ENCODE results near the gene SLC25A23. TPM values are rescaled to one million over a fixed set of nuclear protein-coding genes. Genes with fewer than 3 reads are reported as not detected.

Gene SLC25A23
- total RNA-seq, 1 experiment from 2014 or later, result 42.9 TPM

- no peak overlapping the region for H2AK5ac ChIP-seq (ENCODE audit: insufficient read length, low read length)
- H3K4ac ChIP-seq (ENCODE audit: low read depth, low read length), result no peak overlapping the region
- H2BK12ac ChIP-seq (ENCODE audit: insufficient read length, low read depth, low read length), result no peak overlapping the region
- no peak overlapping the region for H2BK5ac ChIP-seq (ENCODE audit: insufficient read length, low read length)
- peaks cover 4% of the 10 kb centered on the region for H3K23me2 ChIP-seq (ENCODE audit: insufficient read length, low read depth, low read length, poor library complexity, severe bottlenecking)
- no peaks in the 10 kb centered on the region for H3K4me1 ChIP-seq (ENCODE audit: insufficient read depth, low read length)
- WGBS (ENCODE audit: extremely low coverage, insufficient read length, low lambda C conversion rate), result no CpG with 5 or more reads among the region's 10 CpGs
- H3K56ac ChIP-seq (ENCODE audit: insufficient read length, low read depth, low read length), result no peak overlapping the region
- no peak overlapping the region for H2BK15ac ChIP-seq (ENCODE audit: low read depth, low read length)
- no peak overlapping the region for H3K23ac ChIP-seq (ENCODE audit: insufficient read length, low read depth, low read length)
- Mint-ChIP-seq H3K27ac (no peak overlapping the region), H3K4me1 (peaks cover 9 to 15% of the 10 kb centered on the region in 2 experiments), H3K9me3 (no peaks in the 10 kb centered on the region), H3K4me3 (peak overlapping the region in 1 of 2 experiments; percentile 39; a peak in 1 of 5 replicates), H3K27me3 (ENCODE audit: low read depth) (peaks cover 6% of the 10 kb centered on the region), H3K36me3 (ENCODE audit: insufficient read depth in 1 of 3, low read depth in 3 of 3) (no peaks in the 10 kb centered on the region)
- no peaks in the 10 kb centered on the region for H3K9me3 ChIP-seq (ENCODE audit: control insufficient read depth, low read depth, low read length)
- no peak overlapping the region for H2BK120ac ChIP-seq (ENCODE audit: low read depth, low read length, poor library complexity, severe bottlenecking)
- no peaks in the 10 kb centered on the region for H3K27me3 ChIP-seq (ENCODE audit: insufficient read depth, low read length)
- H4K91ac ChIP-seq (ENCODE audit: insufficient read length, low read depth, low read length), result no peak overlapping the region
- no peak overlapping the region for H3K18ac ChIP-seq (ENCODE audit: insufficient read length, low read depth, low read length)
- no peak overlapping the region for H3K14ac ChIP-seq (ENCODE audit: insufficient read depth, low read length)
- no peak overlapping the region for H4K8ac ChIP-seq (replicated peaks; ENCODE audit: insufficient read length, low read depth, low read length)
- H2AFZ ChIP-seq (ENCODE audit: low read length), result no peak overlapping the region
- no peak overlapping the region for H4K5ac ChIP-seq (ENCODE audit: insufficient read length, low read depth, low read length)
- no peak for DNase-seq
- no peak for TF ChIP-seq CTCF (conservative IDR thresholded peaks at IDR 0.05)
- no peak overlapping the region for H3T11ph ChIP-seq (ENCODE audit: low read length)
- H4K20me1 ChIP-seq (ENCODE audit: control insufficient read depth, insufficient read depth, insufficient read length), result no peaks in the 10 kb centered on the region
- no peak overlapping the region for H3K27ac ChIP-seq (ENCODE audit: insufficient read length, low read depth, low read length)
- H3K79me2 ChIP-seq (ENCODE audit: insufficient read depth, low read length), result no peaks in the 10 kb centered on the region
- no peaks in the 10 kb centered on the region for H3K79me1 ChIP-seq (ENCODE audit: insufficient read depth, low read depth, low read length, poor library complexity, severe bottlenecking)
- H3K9ac ChIP-seq (ENCODE audit: extremely low read depth, insufficient read length, low read length), result no peak overlapping the region
- H3K4me2 ChIP-seq (ENCODE audit: insufficient read depth, insufficient read length, low read length), result no peak overlapping the region
- H2BK20ac ChIP-seq (ENCODE audit: low read depth, low read length, poor library complexity, severe bottlenecking), result no peak overlapping the region
Observed at GRCh38 chr19:6480848-6481415, 21.3 kb upstream of the SLC25A23 start.

All from H9 (cell line).